NCI-H2227 (cell line): ENCODE results near the gene SH3D19.
"Not testable (repeated sequence)": the region's sequence is repeated elsewhere in the genome, so short reads cannot be mapped to it uniquely, and the experiment has no call there.

Source experiments
- DNase-seq: peaks from one replicate; lab custom pipeline; 2025; ENCODE audit not compliant: unreplicated experiment; lab: John Stamatoyannopoulos, UW

Gene SH3D19

GRCh38 chr4:151284534-151285245, 40.7 kb downstream of the SH3D19 start:
- DNase-seq: no peak

- DNase-seq: peak; percentile 28
Observed at GRCh38 chr4:151276787-151277562, 48.4 kb downstream of the SH3D19 start, which contains the start of gene PRSS48. Gene PRSS48, plus strand, starts transcription at chr4:151277161. Its CDS starts 12 bp downstream, at chr4:151277173.

GRCh38 chr4:151268905-151269304, 56.5 kb downstream of the SH3D19 start:
- not testable (repeated sequence) for DNase-seq

- DNase-seq: no peak
Observed at GRCh38 chr4:151267822-151268535, 57.4 kb downstream of the SH3D19 start.

GRCh38 chr4:151267104-151267503, 58.3 kb downstream of the SH3D19 start:
- DNase-seq: no peak

GRCh38 chr4:151266497-151266896, 58.9 kb downstream of the SH3D19 start:
- DNase-seq: no peak

GRCh38 chr4:151263455-151263854, 62.0 kb downstream of the SH3D19 start:
- no peak for DNase-seq

- no peak for DNase-seq
Observed at GRCh38 chr4:151260526-151260925, 64.9 kb downstream of the SH3D19 start.

- no peak for DNase-seq
Observed at GRCh38 chr4:151259752-151260151, 65.7 kb downstream of the SH3D19 start.

GRCh38 chr4:151257704-151258103, 67.7 kb downstream of the SH3D19 start:
- DNase-seq: no peak

- DNase-seq: no peak
Observed at GRCh38 chr4:151256134-151256533, 69.3 kb downstream of the SH3D19 start.

GRCh38 chr4:151255680-151256079, 69.7 kb downstream of the SH3D19 start:
- not testable (repeated sequence) for DNase-seq

GRCh38 chr4:151255226-151255625, 70.2 kb downstream of the SH3D19 start:
- not testable (repeated sequence) for DNase-seq

- DNase-seq: no peak
Observed at GRCh38 chr4:151251603-151252304, 73.7 kb downstream of the SH3D19 start.

GRCh38 chr4:151250706-151251105, 74.7 kb downstream of the SH3D19 start:
- no peak for DNase-seq

GRCh38 chr4:151248519-151248918, 76.9 kb downstream of the SH3D19 start:
- no peak for DNase-seq

GRCh38 chr4:151247395-151247794, 78.0 kb downstream of the SH3D19 start:
- no peak for DNase-seq

GRCh38 chr4:151246742-151247141, 78.7 kb downstream of the SH3D19 start:
- no peak for DNase-seq

- DNase-seq: no peak
Observed at GRCh38 chr4:151242305-151242704, 83.1 kb downstream of the SH3D19 start.

GRCh38 chr4:151239608-151240007, 85.8 kb downstream of the SH3D19 start:
- no peak for DNase-seq

GRCh38 chr4:151238477-151238876, 86.9 kb downstream of the SH3D19 start:
- DNase-seq: peak; percentile 1
